ENCODE measurements around the gene TXLNG.

TXLNG gene

GRCh38 chrX:16785247-16786138 is 773 bp upstream of the TXLNG start:
- DNase-seq = no peak

GRCh38 chrX:16786791-16787735 is 797 bp downstream of the TXLNG start:
- no peak for DNase-seq

GRCh38 chrX:16788477-16788876 is 2.2 kb downstream of the TXLNG start:
- DNase-seq = no peak

- no peak for DNase-seq
Observed at GRCh38 chrX:16796298-16796697, 10.0 kb downstream of the TXLNG start.

GRCh38 chrX:16797358-16797757 is 11.1 kb downstream of the TXLNG start:
- DNase-seq = peak; percentile 16

- DNase-seq = peak; percentile 56
Observed at GRCh38 chrX:16797841-16798240, 11.6 kb downstream of the TXLNG start.

- no peak for DNase-seq
Observed at GRCh38 chrX:16804923-16805464, 18.7 kb downstream of the TXLNG start.

GRCh38 chrX:16807548-16807947 is 21.3 kb downstream of the TXLNG start:
- DNase-seq = no peak

GRCh38 chrX:16807976-16808542 is 21.8 kb downstream of the TXLNG start:
- peak; percentile 12 for DNase-seq

GRCh38 chrX:16814597-16814996 is 28.3 kb downstream of the TXLNG start:
- DNase-seq = no peak

GRCh38 chrX:16819634-16820033 is 33.4 kb downstream of the TXLNG start:
- no peak for DNase-seq

- DNase-seq = peak; percentile 51
Observed at GRCh38 chrX:16822723-16823122, 36.5 kb downstream of the TXLNG start.

GRCh38 chrX:16825264-16826035 is 39.2 kb downstream of the TXLNG start:
- DNase-seq = peak; percentile 45

GRCh38 chrX:16826207-16826606 is 39.9 kb downstream of the TXLNG start:
- peak; percentile 37 for DNase-seq

GRCh38 chrX:16827225-16827624 is 41.0 kb downstream of the TXLNG start:
- DNase-seq = peak; percentile 41

GRCh38 chrX:16828124-16828908 is 42.0 kb downstream of the TXLNG start:
- DNase-seq = peak; percentile 66

- DNase-seq = no peak
Observed at GRCh38 chrX:16832301-16832700, 46.0 kb downstream of the TXLNG start.

- DNase-seq = no peak
Observed at GRCh38 chrX:16834806-16835205, 48.5 kb downstream of the TXLNG start.

- no peak for DNase-seq
Observed at GRCh38 chrX:16836371-16836770, 50.1 kb downstream of the TXLNG start.

- peak; percentile 74 for DNase-seq
Observed at GRCh38 chrX:16838202-16839066, 52.2 kb downstream of the TXLNG start.

Measured in fibroblast of skin of abdomen (primary cell).